GM23248 (cell line): ENCODE results near the gene ING2. TPM values are rescaled to one million over a fixed set of nuclear protein-coding genes. Genes with fewer than 3 reads are reported as not detected.

Experiments
- DNase-seq: peaks from one replicate; pipeline ENCODE4 v3.0.0-alpha.2; 2015
- H2AFZ ChIP-seq: fragments of 200-600 bp; sonication (generic); 2 replicates; pipeline ENCODE4 v1.6.1; 2016; ENCODE audit warnings: antibody characterized with exemption
- H3F3A ChIP-seq: fragments of 200-600 bp; sonication (generic); 2 replicates; pipeline ENCODE4 v1.6.1; 2016; ENCODE audit warnings: mild to moderate bottlenecking, antibody characterized with exemption, mixed run types; ENCODE audit not compliant: insufficient read depth
- H3K27ac ChIP-seq: fragments of 200-600 bp; sonication (generic); 2 replicates; pipeline ENCODE4 v1.5.1; 2016; ENCODE audit warnings: mild to moderate bottlenecking
- H3K27me3 ChIP-seq: fragments of 200-600 bp; sonication (generic); replicated peaks from 2 replicates; pipeline ENCODE4 v1.6.1; 2016; ENCODE audit warnings: mild to moderate bottlenecking; ENCODE audit not compliant: insufficient read depth
- H3K36me3 ChIP-seq: fragments of 200-600 bp; sonication (generic); 2 replicates; pipeline ENCODE4 v1.6.1; 2016; ENCODE audit warnings: low read depth, mild to moderate bottlenecking
- H3K4me1 ChIP-seq: fragments of 200-600 bp; sonication (generic); 2 replicates; pipeline ENCODE4 v1.6.1; 2016; ENCODE audit warnings: mild to moderate bottlenecking; ENCODE audit not compliant: insufficient read depth
- H3K4me2 ChIP-seq: fragments of 200-600 bp; sonication (generic); one replicate; pipeline ENCODE4 v1.6.1; 2016; ENCODE audit warnings: mild to moderate bottlenecking; ENCODE audit not compliant: unreplicated experiment
- H3K4me3 ChIP-seq: fragments of 200-600 bp; sonication (generic); 2 replicates; pipeline ENCODE4 v1.5.1; 2016; ENCODE audit warnings: mild to moderate bottlenecking
- H3K79me2 ChIP-seq: fragments of 200-600 bp; sonication (generic); 2 replicates; pipeline ENCODE4 v1.6.1; 2016; ENCODE audit warnings: mild to moderate bottlenecking; ENCODE audit not compliant: insufficient read depth
- H3K9ac ChIP-seq: fragments of 200-600 bp; sonication (generic); 2 replicates; pipeline ENCODE4 v1.6.1; 2016; ENCODE audit warnings: mild to moderate bottlenecking
- H3K9me2 ChIP-seq: fragments of 200-600 bp; sonication (generic); 2 replicates; pipeline ENCODE4 v1.6.1; 2016; ENCODE audit warnings: mixed run types, mild to moderate bottlenecking, moderate library complexity; ENCODE audit not compliant: insufficient read depth
- H3K9me3 ChIP-seq: fragments of 200-600 bp; sonication (generic); one replicate; pipeline ENCODE4 v1.6.1; 2017; ENCODE audit warnings: low read depth
- H4K20me1 ChIP-seq: fragments of 200-600 bp; sonication (generic); 2 replicates; pipeline ENCODE4 v1.6.0; 2016; ENCODE audit not compliant: insufficient read depth
- EZH2 ChIP-seq: fragments of 200-600 bp; sonication (generic); IDR thresholded peaks from 2 replicates; pipeline ENCODE4 v1.6.1; 2018; ENCODE audit warnings: antibody characterized with exemption, mild to moderate bottlenecking; ENCODE audit not compliant: insufficient read depth, poor library complexity, severe bottlenecking
- EZH2phosphoT487 ChIP-seq: fragments of 200-600 bp; sonication (generic); IDR thresholded peaks from 2 replicates; pipeline ENCODE4 v1.6.1; 2018; ENCODE audit warnings: antibody characterized with exemption, moderate library complexity, mild to moderate bottlenecking, low read depth; ENCODE audit not compliant: insufficient read depth
- WGBS, 2 experiments: methylation state at CpG; one replicate each; pipeline ENCODE4 v1.1.6; 2015 to 2017; ENCODE audit warnings: low lambda C conversion rate in 2 of 2, low coverage in 1 of 2; ENCODE audit errors: missing lambda C conversion rate in 2 of 2; 5-methylcytosine and 5-hydroxymethylcytosine counted together
- in situ Hi-C: fragments of 300-500 bp; cut with MboI; formaldehyde crosslinking; loops from 2 replicates; pipeline ENCODE4 v1.15.0; 2020
- polyA plus RNA-seq: library from polyadenylated mRNA; unstranded; fragments of >200 nt; fragmentation: Nextera tagmentation; extraction: Ambion mirVana; gene quantifications from 2 replicates; pipeline ENCODE4 v1.2.1, GENCODE V29; 2016
- total RNA-seq: library from RNA; depleted of rRNA; stranded (reverse); fragments of >200 nt; shearing (Covaris generic); gene quantifications from 2 replicates; pipeline ENCODE4 v1.2.3, GENCODE V29; 2014

Gene ING2
- total and polyA plus RNA-seq, 2 experiments from 2014 or later: 12.2 to 20.5 TPM

- 91 to 100% methylated on average over 1 to 5 of the region's 5 CpGs for WGBS, 2 experiments
- Histone ChIP-seq H3K79me2 (no peaks in the 10 kb centered on the region), H3K9me3 (no peaks in the 10 kb centered on the region), H4K20me1 (no peaks in the 10 kb centered on the region), H2AFZ (no peak overlapping the region), H3K9me2 (no peaks in the 10 kb centered on the region), H3F3A (no peaks in the 10 kb centered on the region), H3K4me2 (no peak overlapping the region), H3K36me3 (no peaks in the 10 kb centered on the region), H3K27me3 (no peaks in the 10 kb centered on the region; the same call in 1 of the 2 replicates), H3K4me3 (no peak overlapping the region), H3K4me1 (no peaks in the 10 kb centered on the region), H3K9ac (no peak overlapping the region), H3K27ac (no peak overlapping the region)
- no peak for TF ChIP-seq EZH2
- in situ Hi-C loops: no loop called here
- no peak for DNase-seq
These were observed 48.9 kb downstream of the ING2 start for GRCh38 chr4:183553601-183554345.

- Histone ChIP-seq H3K36me3 (no peaks in the 10 kb centered on the region), H3K9ac (no peak overlapping the region), H4K20me1 (no peaks in the 10 kb centered on the region), H2AFZ (no peak overlapping the region), H3K4me2 (no peak overlapping the region), H3K4me1 (no peaks in the 10 kb centered on the region), H3K79me2 (no peaks in the 10 kb centered on the region), H3K27me3 (no peaks in the 10 kb centered on the region; the same call in 1 of the 2 replicates), H3K9me2 (no peaks in the 10 kb centered on the region), H3K27ac (no peak overlapping the region), H3K4me3 (no peak overlapping the region), H3K9me3 (no peaks in the 10 kb centered on the region), H3F3A (no peaks in the 10 kb centered on the region)
- 67% methylated on average over 2 to 6 of the region's 6 CpGs for WGBS, 2 experiments
- TF ChIP-seq EZH2 (no peak), EZH2phosphoT487 (no peak)
- DNase-seq: no peak
- in situ Hi-C loops: no loop called here
These were observed 49.5 kb downstream of the ING2 start for GRCh38 chr4:183554346-183554686.

GRCh38 chr4:183554878-183555585 is 50.2 kb downstream of the ING2 start:
- 66 to 67% methylated on average over 8 of the region's 8 CpGs for WGBS, 2 experiments
- no peaks in the 10 kb centered on the region; the same call in 1 of the 2 replicates for H3K27me3 ChIP-seq
- H3K9me2 ChIP-seq: no peaks in the 10 kb centered on the region
- no peak overlapping the region for H3K27ac ChIP-seq
- no peaks in the 10 kb centered on the region for H3K9me3 ChIP-seq
- H3K4me1 ChIP-seq: no peaks in the 10 kb centered on the region
- no peaks in the 10 kb centered on the region for H3F3A ChIP-seq
- no peaks in the 10 kb centered on the region for H3K79me2 ChIP-seq
- H3K4me3 ChIP-seq: no peak overlapping the region
- H3K4me2 ChIP-seq: no peak overlapping the region
- H4K20me1 ChIP-seq: no peaks in the 10 kb centered on the region
- in situ Hi-C loops: no loop called here
- no peak for DNase-seq
- H2AFZ ChIP-seq: no peak overlapping the region
- no peak for TF ChIP-seq EZH2
- no peak for TF ChIP-seq EZH2phosphoT487
- no peak overlapping the region for H3K9ac ChIP-seq
- no peaks in the 10 kb centered on the region for H3K36me3 ChIP-seq

GRCh38 chr4:183556947-183557346 is 52.1 kb downstream of the ING2 start:
- H2AFZ ChIP-seq: no peak overlapping the region
- no peak overlapping the region for H3K9ac ChIP-seq
- H3K36me3 ChIP-seq: no peaks in the 10 kb centered on the region
- H3K27me3 ChIP-seq: no peaks in the 10 kb centered on the region
- no peak overlapping the region for H3K4me2 ChIP-seq
- H3K9me3 ChIP-seq: no peaks in the 10 kb centered on the region
- TF ChIP-seq EZH2: no peak
- TF ChIP-seq EZH2phosphoT487: no peak
- 30 to 42% methylated on average over 3 of the region's 3 CpGs for WGBS, 2 experiments
- H3K27ac ChIP-seq: no peak overlapping the region
- H3K4me1 ChIP-seq: no peaks in the 10 kb centered on the region
- in situ Hi-C loops: no loop called here
- H3K9me2 ChIP-seq: no peaks in the 10 kb centered on the region
- no peaks in the 10 kb centered on the region for H3K79me2 ChIP-seq
- no peaks in the 10 kb centered on the region for H3F3A ChIP-seq
- DNase-seq: no peak
- no peaks in the 10 kb centered on the region for H4K20me1 ChIP-seq
- H3K4me3 ChIP-seq: no peak overlapping the region
